Measurements from ENCODE around the gene IFNA8.
A peak's percentile ranks its signal among the peaks of the same experiment; 100 is the strongest.
"Not testable (repeated sequence)": the region's sequence is repeated elsewhere in the genome, so short reads cannot be mapped to it uniquely, and the experiment has no call there.

The IFNA8 gene

GRCh38 chr9:21402386-21403251, 6.3 kb upstream of the IFNA8 start:
- H3K36me3 ChIP-seq (replicated peaks) = no peaks in the 10 kb centered on the region
- no peaks in the 10 kb centered on the region for H3K9me3 ChIP-seq
- peak in 1 of 2 experiments; percentile 30 for DNase-seq (ENCODE audit: low spot score in 2 of 2)
- peaks cover 26% of the 10 kb centered on the region for H3K27me3 ChIP-seq (ENCODE audit: low read depth)
- in situ Hi-C loops (cut with MboI; ENCODE audit: low sequenced_read_pairs) = no loop called here
- H3K4me3 ChIP-seq = peak overlapping the region; percentile 16; the same call in 1 of the 2 replicates
- H3K4me1 ChIP-seq = no peaks in the 10 kb centered on the region

DNA sequence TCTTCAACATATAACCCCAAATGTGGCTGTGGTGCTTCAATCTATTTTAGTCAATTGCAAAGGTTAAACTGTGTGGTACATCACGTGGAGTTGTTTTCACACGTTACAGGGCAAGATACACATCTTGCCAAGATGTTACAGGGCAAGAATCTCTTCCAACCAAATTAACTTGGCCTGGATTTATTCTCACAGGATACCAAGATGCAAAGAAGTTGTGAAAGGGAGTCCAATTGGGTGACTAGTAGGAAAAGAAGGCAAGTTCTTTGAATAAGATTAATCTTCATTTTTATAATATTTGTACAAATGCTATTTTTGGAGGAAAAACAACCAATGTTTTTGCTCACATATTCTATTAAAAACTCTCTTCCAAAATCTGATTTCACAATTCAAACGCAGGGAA, 4.8 kb upstream of the IFNA8 start:
- Histone ChIP-seq H3K27me3 (ENCODE audit: low read depth) (peaks cover 21% of the 10 kb centered on the region), H3K4me1 (no peaks in the 10 kb centered on the region), H3K36me3 (replicated peaks) (no peaks in the 10 kb centered on the region), H3K4me3 (no peak overlapping the region), H3K9me3 (no peaks in the 10 kb centered on the region)
- in situ Hi-C loops (cut with MboI; ENCODE audit: low sequenced_read_pairs) = no loop called here
- no peak for DNase-seq (ENCODE audit: low spot score in 2 of 2)

DNA sequence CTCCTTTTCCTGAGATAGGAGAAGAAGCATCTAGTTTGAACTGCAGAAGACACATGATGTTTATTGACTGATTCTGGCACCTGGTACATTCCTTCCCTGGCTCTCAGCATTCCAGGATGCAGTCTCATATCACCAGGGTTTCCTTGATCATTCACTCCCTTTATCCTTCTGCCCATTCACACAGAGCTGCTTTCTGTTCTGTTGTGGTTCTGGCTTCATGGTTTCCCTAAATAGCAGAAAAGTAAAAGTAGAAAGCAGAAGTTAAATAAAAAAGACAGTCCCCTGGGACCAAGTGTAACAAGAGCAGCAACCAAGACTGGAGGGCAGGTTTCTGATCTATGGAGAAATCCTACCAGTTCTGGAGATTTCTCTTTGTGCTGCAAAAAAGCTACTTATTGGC, 3.2 kb downstream of the IFNA8 start:
- H3K27me3 ChIP-seq (ENCODE audit: low read depth) = no peaks in the 10 kb centered on the region; the same call in 1 of the 2 replicates
- in situ Hi-C loops (cut with MboI; ENCODE audit: low sequenced_read_pairs) = no loop called here
- no peak for DNase-seq (ENCODE audit: low spot score in 2 of 2)
- H3K4me3 ChIP-seq = no peak overlapping the region
- H3K9me3 ChIP-seq = no peaks in the 10 kb centered on the region
- H3K4me1 ChIP-seq = no peaks in the 10 kb centered on the region
- H3K36me3 ChIP-seq (replicated peaks) = no peaks in the 10 kb centered on the region

- H3K4me3 ChIP-seq = no peak overlapping the region
- H3K9me3 ChIP-seq = no peaks in the 10 kb centered on the region
- in situ Hi-C loops (cut with MboI; ENCODE audit: low sequenced_read_pairs) = no loop called here
- DNase-seq (ENCODE audit: low spot score in 2 of 2) = no peak
- no peaks in the 10 kb centered on the region; the same call in 1 of the 2 replicates for H3K27me3 ChIP-seq (ENCODE audit: low read depth)
- no peaks in the 10 kb centered on the region for H3K4me1 ChIP-seq
- H3K36me3 ChIP-seq (replicated peaks) = no peaks in the 10 kb centered on the region
These were observed 4.2 kb downstream of the IFNA8 start for GRCh38 chr9:21413151-21413550.

- H3K9me3 ChIP-seq = no peaks in the 10 kb centered on the region
- DNase-seq (ENCODE audit: low spot score in 2 of 2) = no peak
- no peaks in the 10 kb centered on the region; the same call in 1 of the 2 replicates for H3K27me3 ChIP-seq (ENCODE audit: low read depth)
- no peaks in the 10 kb centered on the region for H3K4me1 ChIP-seq
- H3K36me3 ChIP-seq (replicated peaks) = no peaks in the 10 kb centered on the region
- H3K4me3 ChIP-seq = no peak overlapping the region
- in situ Hi-C loops (cut with MboI; ENCODE audit: low sequenced_read_pairs) = no loop called here
These were observed 4.7 kb downstream of the IFNA8 start for GRCh38 chr9:21413624-21414023.

DNA sequence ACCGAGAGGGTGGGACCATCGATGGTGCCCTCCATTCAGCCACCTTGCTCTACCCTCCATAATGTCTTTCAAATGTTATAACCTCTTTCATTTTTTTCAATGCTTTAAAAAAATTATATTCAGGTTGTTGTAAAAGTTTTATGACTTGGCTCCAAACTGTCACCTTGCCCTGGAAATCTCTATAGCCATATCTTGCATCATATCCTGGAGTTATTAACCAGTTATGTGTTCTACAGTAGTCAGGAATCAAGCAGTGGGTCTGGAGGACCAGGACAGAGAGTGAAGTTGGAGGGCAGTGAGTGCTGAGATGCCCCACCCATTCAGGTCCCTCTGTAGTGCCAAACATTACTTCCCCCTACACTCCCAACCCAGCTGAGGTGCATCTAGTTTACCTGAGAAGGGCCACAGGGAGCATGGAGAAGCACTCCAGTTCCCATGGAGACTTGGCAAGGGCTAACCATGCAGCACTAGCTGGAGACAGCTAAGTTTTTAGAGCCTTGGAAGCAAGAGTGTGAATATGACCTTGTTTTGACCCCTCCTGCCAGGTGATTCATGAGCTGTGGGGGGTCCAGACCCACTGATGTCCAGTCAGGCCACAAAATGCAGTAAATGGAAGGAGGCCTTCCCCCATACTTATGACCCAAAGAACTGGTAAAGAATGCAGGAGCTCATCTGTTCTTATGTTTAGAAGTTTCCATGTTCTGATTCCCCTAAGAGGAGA, 5.5 kb downstream of the IFNA8 start:
- no peak for DNase-seq (ENCODE audit: low spot score in 2 of 2)
- Histone ChIP-seq H3K36me3 (replicated peaks) (no peaks in the 10 kb centered on the region), H3K4me3 (no peak overlapping the region), H3K9me3 (no peaks in the 10 kb centered on the region), H3K27me3 (ENCODE audit: low read depth) (no peaks in the 10 kb centered on the region; the same call in 1 of the 2 replicates), H3K4me1 (no peaks in the 10 kb centered on the region)
- in situ Hi-C loops (cut with MboI; ENCODE audit: low sequenced_read_pairs) = no loop called here

GRCh38 chr9:21415493-21416267, 6.8 kb downstream of the IFNA8 start:
- Histone ChIP-seq H3K4me3 (no peak overlapping the region), H3K27me3 (ENCODE audit: low read depth) (no peaks in the 10 kb centered on the region; the same call in 1 of the 2 replicates), H3K4me1 (no peaks in the 10 kb centered on the region), H3K9me3 (no peaks in the 10 kb centered on the region), H3K36me3 (replicated peaks) (no peaks in the 10 kb centered on the region)
- DNase-seq (ENCODE audit: low spot score in 2 of 2) = no peak
- in situ Hi-C loops (cut with MboI; ENCODE audit: low sequenced_read_pairs) = no loop called here

GRCh38 chr9:21428235-21428634, 19.3 kb downstream of the IFNA8 start:
- no peaks in the 10 kb centered on the region for H3K9me3 ChIP-seq
- H3K4me3 ChIP-seq = no peak overlapping the region
- in situ Hi-C loops (cut with MboI; ENCODE audit: low sequenced_read_pairs) = no loop called here
- no peaks in the 10 kb centered on the region for H3K36me3 ChIP-seq (replicated peaks)
- H3K4me1 ChIP-seq = no peaks in the 10 kb centered on the region
- no peaks in the 10 kb centered on the region; the same call in 1 of the 2 replicates for H3K27me3 ChIP-seq (ENCODE audit: low read depth)
- DNase-seq (ENCODE audit: low spot score in 2 of 2) = no peak

- Histone ChIP-seq H3K4me3 (no peak overlapping the region), H3K36me3 (replicated peaks) (no peaks in the 10 kb centered on the region), H3K4me1 (no peaks in the 10 kb centered on the region), H3K27me3 (ENCODE audit: low read depth) (no peaks in the 10 kb centered on the region; the same call in 1 of the 2 replicates), H3K9me3 (no peaks in the 10 kb centered on the region)
- in situ Hi-C loops (cut with MboI; ENCODE audit: low sequenced_read_pairs) = no loop called here
- DNase-seq (ENCODE audit: low spot score in 2 of 2) = no peak
These were observed 20.3 kb downstream of the IFNA8 start for GRCh38 chr9:21429191-21429590.

DNA sequence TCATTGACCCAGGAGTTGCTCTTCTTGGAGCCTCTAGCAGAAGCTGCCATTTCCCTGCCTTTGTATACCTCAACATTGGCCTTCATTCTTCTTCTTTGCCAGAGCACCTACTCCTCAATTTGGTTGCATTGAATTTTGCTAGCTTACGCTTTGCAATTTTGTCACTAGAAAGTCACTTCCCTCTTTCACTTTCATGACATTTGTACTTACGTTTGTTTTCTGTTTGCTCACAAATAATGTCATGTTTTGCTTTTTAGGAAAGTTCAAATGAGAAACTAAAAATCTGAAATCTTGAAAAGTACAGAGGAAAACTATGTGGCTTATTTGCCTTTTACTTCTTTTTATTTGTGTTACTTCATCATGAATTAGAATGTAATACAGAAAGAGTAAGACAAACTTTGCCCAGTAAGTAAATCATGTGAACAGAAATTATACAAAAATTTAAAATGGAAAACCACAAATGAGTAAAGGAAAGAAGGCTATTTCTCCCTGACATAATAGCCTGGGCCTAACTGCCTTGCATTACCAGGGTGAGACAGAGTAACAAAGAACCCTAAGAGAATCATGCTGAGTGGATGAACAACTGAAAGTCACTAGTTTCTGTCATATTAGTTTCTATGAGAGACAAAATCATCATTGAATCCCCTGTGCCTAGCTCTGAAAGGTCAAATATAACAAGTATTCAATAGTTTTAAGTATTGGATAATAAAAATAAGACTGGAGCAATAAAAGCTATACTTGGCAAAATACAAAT, 23.9 kb downstream of the IFNA8 start:
- no peak for DNase-seq (ENCODE audit: low spot score in 2 of 2)
- Histone ChIP-seq H3K36me3 (replicated peaks) (no peaks in the 10 kb centered on the region), H3K4me1 (no peaks in the 10 kb centered on the region), H3K27me3 (ENCODE audit: low read depth) (peaks cover 5% of the 10 kb centered on the region; the same call in 1 of the 2 replicates), H3K4me3 (no peak overlapping the region), H3K9me3 (no peaks in the 10 kb centered on the region)
- in situ Hi-C loops (cut with MboI; ENCODE audit: low sequenced_read_pairs) = no loop called here

- Histone ChIP-seq H3K4me3 (no peak overlapping the region), H3K36me3 (replicated peaks) (no peaks in the 10 kb centered on the region), H3K9me3 (no peaks in the 10 kb centered on the region), H3K27me3 (ENCODE audit: low read depth) (peaks cover 5% of the 10 kb centered on the region; the same call in 1 of the 2 replicates), H3K4me1 (no peaks in the 10 kb centered on the region)
- DNase-seq (ENCODE audit: low spot score in 2 of 2) = peak; percentile 69 to 78
- in situ Hi-C loops (cut with MboI; ENCODE audit: low sequenced_read_pairs) = no loop called here
These were observed 25.5 kb downstream of the IFNA8 start for GRCh38 chr9:21434202-21435014.

- H3K4me1 ChIP-seq; H3K36me3 ChIP-seq (replicated peaks); DNase-seq (ENCODE audit: low spot score in 2 of 2); in situ Hi-C loops (cut with MboI; ENCODE audit: low sequenced_read_pairs); H3K27me3 ChIP-seq (ENCODE audit: low read depth); H3K4me3 ChIP-seq; H3K9me3 ChIP-seq: not testable (repeated sequence)
These were observed 26.1 kb downstream of the IFNA8 start for GRCh38 chr9:21435015-21435383.

Measured in HAP-1 (cell line).